Regular cardiac myocyte (primary cell): ENCODE measurements around the gene SENP8. TPM values are rescaled to one million over a fixed set of nuclear protein-coding genes. Genes with fewer than 3 reads are reported as not detected.

Experiments
- total RNA-seq: library from RNA; depleted of rRNA; stranded (reverse); fragments of >200 nt; gene quantifications from 2 replicates; pipeline ENCODE4 v1.2.3, GENCODE V29; 2014

Gene SENP8
- 2.0 and 2.3 TPM in 2 replicates for total RNA-seq

GRCh38 chr15:72118017-72118978, at the start of gene SENP8, which contains the start of gene MYO9A:
Gene SENP8, plus strand, starts transcription at chr15:72118403. Its CDS starts 21,221 bp downstream, at chr15:72139624.
Gene MYO9A, minus strand, starts transcription at chr15:72118150. Its CDS starts 71,587 bp downstream, at chr15:72046563.

Other genes starting within 250 kb of the SENP8 start
- 30.9 and 44.0 TPM in 2 replicates for gene MYO9A, start 253 bp upstream of the SENP8 start, total RNA-seq
- gene GRAMD2A, start 79.4 kb downstream of the SENP8 start, total RNA-seq = 0.19 and 0.28 TPM in 2 replicates
- gene PKM, start 112.8 kb downstream of the SENP8 start, total RNA-seq = 1,635 and 2,242 TPM in 2 replicates
- gene PARP6, start 154.2 kb downstream of the SENP8 start, total RNA-seq = 7.5 and 15.8 TPM in 2 replicates
- gene CELF6, start 201.8 kb downstream of the SENP8 start, total RNA-seq = 0.28 TPM in 1 of 2 replicates, not detected in the other